Measurements from ENCODE around the gene RPTOR.

DNA sequence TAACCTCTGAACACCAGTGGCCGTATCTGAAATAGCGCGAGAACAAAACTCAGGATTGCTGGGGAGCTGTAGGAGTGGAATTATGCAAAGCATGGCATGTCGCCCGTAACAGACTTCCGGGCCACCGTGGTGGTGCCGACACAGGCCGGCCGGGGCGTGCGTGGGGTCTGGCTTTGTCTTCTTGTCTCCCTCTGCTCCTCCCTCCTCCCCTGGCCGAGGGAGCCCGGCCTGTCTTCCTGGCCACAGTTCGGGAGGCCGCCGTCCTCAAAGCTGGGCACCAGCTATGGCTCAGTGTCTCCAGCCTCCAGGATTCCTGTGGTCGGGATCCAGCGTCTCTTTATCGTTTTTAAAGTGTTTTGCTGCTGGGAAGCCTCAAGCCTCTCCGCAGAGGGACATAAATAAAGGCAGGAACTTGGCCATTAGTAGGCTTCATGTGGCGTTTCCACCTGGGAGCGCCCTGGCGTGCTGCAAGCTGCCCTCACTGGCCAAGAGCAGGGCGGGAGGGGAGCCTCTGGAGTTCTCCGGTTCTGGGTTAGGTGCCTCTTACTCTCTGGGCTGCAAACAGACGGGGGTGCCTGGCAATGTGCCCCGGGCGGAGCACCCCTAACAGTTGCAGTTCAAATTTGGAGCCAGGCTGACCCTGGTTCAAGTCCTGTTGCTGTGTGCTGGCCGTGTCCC lies 46.3 kb upstream of the RPTOR start:
- TF ChIP-seq GATA3 (IDR thresholded peaks at IDR 0.05; ENCODE audit: low read depth, low read length): no peak
- TF ChIP-seq GATA2 (IDR thresholded peaks at IDR 0.05; ENCODE audit: low read depth, low read length): no peak
